GM20431 (cell line): ENCODE results near the gene TRPM6.

Experiments used
- in situ Hi-C: fragments of 300-500 bp; cut with MseI, MboI; formaldehyde crosslinking; loops from one replicate; pipeline ENCODE4 v1.15.0; 2020; ENCODE audit warnings: low sequenced_read_pairs; ENCODE audit not compliant: unreplicated experiment

TRPM6 gene

GRCh38 chr9:74777136-74777879 lies 110.4 kb downstream of the TRPM6 start:
- in situ Hi-C loops: loop anchor here (10.0 kb wide), 2 partner anchors 227 to 297 kb away; no protein-coding TSS in a partner anchor

- in situ Hi-C loops: loop anchor here (10.0 kb wide), 2 partner anchors 229 to 299 kb away; no protein-coding TSS in a partner anchor
Measured at GRCh38 chr9:74775396-74775795, 112.3 kb downstream of the TRPM6 start.

DNA sequence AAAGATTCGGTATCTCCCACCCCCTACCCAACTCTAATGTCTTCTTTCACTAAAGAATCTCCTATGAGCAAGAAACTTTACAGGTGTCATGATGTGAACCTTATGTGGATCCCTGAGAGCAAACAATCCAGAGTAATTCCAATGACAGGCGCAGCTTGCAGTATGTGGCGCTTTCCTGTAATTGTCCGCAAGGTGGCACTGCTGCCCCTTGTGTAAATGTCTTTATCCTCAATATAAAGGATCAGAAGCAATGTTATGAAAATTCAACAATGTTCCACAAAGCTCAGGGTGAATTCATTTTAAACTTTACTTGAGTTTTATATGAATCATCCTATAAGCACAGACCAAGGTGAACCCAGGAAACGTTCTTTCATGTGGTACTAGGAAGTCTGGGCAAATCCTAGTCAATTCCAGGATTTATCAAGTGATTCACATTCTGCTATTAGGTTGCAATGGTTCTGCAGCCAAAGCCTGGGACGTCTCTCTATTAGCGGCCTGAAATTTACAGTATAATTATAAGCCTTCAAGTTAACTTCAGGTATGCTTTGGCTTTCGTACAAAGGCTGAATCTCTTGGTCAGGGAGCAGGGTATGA lies 113.7 kb downstream of the TRPM6 start:
- in situ Hi-C loops: loop anchor here (10.0 kb wide), 2 partner anchors 231 to 301 kb away; no protein-coding TSS in a partner anchor

- in situ Hi-C loops: loop anchor here (10.0 kb wide), 2 partner anchors 233 to 303 kb away; no protein-coding TSS in a partner anchor
Measured at GRCh38 chr9:74772121-74772520, 115.6 kb downstream of the TRPM6 start.

DNA sequence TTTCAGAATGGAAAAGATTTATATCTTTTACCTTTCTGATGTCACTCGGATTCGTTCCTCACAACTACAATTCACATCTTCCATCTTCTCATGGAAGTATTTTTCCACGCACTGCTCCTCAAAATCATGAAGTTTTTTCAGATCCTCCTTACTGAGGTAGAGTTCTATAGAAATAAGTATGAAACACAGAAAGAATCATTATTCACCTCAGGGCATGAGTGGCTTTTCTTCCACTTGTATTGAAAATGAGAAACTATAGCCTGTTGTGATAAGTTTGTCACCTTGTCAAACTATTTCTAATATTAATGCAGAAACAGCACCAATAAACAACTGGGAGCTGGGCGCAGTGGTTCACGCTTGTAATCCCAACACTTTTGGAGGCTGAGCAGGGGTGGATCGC lies 116.0 kb downstream of the TRPM6 start:
- in situ Hi-C loops: loop anchor here (10.0 kb wide), 2 partner anchors 233 to 303 kb away; no protein-coding TSS in a partner anchor

DNA sequence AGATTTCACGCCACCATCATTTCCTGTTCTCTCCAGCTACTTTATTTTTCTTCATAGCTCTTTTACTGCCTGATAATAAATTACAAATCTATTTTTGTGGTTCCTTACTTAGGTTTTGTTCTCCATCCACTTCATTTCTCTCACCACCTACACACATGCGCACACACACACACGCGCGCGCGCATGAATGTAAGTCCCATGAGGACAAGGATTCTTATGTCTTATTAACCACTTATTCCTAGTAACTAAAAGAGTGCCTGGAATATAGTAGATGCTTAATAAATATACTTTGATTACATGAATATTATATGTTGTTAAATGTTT lies 116.5 kb downstream of the TRPM6 start:
- in situ Hi-C loops: loop anchor here (10.0 kb wide), 2 partner anchors 234 to 304 kb away; no protein-coding TSS in a partner anchor

- in situ Hi-C loops: loop anchor here (10.0 kb wide), 2 partner anchors 234 to 304 kb away; no protein-coding TSS in a partner anchor
Measured at GRCh38 chr9:74770508-74771261, 117.0 kb downstream of the TRPM6 start.

GRCh38 chr9:74765481-74765971 lies 122.2 kb downstream of the TRPM6 start:
- in situ Hi-C loops: no loop called here

GRCh38 chr9:74762950-74763349 lies 124.8 kb downstream of the TRPM6 start:
- in situ Hi-C loops: no loop called here

DNA sequence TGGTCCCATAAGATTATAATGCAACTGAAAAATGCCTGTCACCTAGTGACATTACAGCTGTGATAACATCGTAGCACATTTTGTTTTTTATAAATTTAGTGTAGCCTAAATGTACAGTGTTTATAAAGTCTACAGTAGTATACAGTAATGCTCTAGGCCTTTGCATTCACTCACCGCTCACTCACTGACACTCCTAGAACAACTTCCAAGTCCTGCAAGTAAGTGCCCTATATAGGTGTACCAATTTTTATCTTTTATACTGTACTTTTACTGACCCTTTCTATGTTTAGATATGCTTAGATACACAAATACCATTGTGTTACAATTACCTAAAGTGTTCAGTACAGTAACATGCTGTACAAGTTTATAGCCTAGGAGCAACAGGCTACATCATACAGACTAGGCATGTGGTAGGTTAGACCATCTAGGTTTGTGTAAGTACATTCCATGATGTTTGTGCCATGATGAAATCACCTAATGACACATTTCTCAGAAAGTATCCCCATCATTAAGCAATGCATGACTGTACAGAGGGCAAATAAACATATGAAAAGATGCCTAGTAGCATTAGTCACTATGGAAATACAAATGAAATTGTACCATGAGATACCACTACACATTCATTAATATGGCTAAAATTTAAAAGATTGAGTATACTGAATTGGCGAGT lies 127.6 kb downstream of the TRPM6 start:
- in situ Hi-C loops: no loop called here

DNA sequence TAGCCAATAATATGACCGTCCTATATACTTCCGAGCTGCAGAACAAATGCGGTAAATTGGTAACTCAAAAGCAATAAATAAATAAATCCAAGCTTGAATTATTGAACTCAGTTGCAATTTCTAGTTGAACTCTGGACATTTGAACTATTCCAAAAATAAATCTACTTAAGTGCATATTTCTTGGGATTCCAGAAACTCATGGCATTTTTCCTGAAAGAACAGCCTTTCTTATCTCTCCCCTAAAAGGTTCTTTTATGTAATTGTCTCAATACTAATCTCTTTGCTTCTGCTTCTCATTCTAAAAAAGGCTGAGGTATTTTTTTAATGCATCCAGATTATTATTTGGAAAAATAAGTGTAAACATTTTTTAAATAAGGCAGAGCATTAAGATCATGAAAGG lies 131.7 kb downstream of the TRPM6 start:
- in situ Hi-C loops: no loop called here

GRCh38 chr9:74755355-74755754 lies 132.4 kb downstream of the TRPM6 start:
- in situ Hi-C loops: no loop called here

GRCh38 chr9:74753650-74754049 lies 134.1 kb downstream of the TRPM6 start:
- in situ Hi-C loops: no loop called here

DNA sequence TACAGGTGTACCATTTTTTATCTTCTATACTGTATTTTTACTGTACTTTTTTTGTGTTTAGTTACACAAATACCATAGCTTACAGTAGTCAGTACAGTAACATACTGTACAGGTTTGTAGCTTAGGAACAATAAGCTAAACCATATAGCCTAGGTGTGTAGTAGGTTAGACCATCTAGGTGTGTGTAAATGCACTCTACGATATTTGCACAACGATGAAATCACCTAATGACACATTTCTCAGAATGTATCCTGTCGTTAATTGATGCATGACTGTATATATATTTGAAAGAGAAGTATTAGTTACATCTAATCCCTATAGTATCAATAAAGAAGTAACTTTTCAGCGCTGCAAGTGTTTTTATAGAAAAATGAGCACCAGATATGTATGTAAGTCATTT lies 138.8 kb downstream of the TRPM6 start:
- in situ Hi-C loops: no loop called here

DNA sequence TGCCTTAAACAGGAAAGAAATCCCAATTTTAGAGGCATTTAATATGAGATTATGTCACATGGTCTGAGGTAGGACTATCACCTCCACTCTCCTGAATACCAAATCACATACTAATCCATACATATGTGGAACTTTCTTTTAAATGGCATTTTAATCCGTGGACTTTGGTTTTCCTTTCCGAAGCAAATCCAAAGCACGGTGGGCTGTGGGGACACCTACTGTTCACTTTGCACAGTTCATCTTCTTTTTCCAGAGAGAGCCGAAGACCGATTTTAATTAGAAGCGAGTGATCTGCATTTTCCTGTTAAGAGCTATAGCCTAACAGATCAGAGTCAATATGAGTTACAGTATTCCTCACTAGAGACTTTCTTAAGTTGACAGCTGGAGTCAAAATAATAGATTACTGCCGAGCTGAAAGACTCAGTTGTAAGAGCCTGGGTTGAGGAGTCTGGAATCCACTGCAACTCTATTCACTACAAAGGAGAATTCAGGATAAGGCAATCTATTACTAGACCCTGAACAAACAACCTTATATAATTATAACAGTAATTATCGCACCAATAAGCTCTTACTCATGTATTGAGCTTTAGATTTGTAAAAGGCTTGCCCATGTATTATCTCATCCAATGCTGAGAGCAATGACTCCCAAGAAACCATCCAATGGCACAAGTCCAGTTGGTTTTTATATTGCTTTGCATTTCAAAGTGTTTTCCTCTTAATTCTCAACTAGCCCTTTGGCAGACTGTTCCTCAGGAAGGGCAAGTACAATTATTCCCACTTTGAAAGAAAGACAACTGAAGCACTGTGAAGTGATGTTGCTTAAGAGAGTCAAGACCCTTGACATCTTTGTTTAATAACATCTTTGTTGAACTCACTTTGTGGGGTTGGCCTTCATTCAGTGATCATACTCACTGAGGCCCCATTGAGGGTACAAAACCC lies 144.7 kb downstream of the TRPM6 start:
- in situ Hi-C loops: no loop called here

DNA sequence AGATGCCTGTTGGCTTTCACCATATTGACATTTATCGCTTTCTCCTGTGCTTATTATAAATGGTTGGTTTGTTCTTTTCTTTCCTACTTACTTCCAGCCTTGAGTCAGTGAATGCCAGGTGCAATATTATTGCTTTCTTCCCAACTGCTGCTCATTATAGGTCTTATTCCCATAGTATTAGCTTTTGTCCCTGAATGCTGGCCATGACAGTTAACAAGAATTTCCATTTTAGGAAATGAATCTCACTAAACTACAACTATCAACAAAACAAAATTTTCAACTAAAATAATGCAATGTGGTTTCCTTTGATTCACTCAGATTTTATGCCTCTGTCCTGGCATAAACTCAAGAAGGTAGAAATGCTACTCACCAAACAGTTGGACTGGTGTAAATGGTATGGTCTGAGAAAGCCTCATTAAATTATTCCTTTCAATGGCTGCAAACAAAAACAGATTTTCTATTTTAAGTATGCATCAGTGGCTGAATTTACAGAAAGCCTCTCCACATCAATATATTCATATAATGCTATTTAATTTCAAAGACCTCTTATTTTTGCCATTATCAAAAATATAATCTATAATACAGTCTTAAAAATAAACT lies 145.4 kb downstream of the TRPM6 start:
- in situ Hi-C loops: no loop called here

DNA sequence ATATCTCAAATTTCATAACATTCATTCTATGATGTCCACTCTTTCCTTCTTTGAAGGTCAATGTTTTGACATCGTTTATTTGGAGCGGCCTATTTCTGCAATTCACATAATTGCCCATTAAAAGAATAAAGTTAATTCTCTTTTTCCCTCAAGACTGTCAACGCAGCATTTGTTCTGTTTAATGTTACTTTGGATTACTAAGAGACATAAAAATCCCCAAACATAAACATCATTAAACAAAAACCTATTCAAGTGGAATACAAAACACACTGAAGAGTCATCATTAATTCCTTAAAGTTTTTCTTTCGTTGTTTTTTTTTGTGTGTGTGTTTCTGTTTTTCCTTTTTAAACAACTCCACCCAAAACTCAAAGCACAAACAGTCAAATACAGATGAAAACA lies 151.1 kb downstream of the TRPM6 start:
- in situ Hi-C loops: no loop called here

- in situ Hi-C loops: no loop called here
Measured at GRCh38 chr9:74735761-74736160, 152.0 kb downstream of the TRPM6 start.
